Progenitor cell of endocrine pancreas (in vitro differentiated cells): ENCODE measurements around the gene NOG. TPM values are rescaled to one million over a fixed set of nuclear protein-coding genes. Genes with fewer than 3 reads are reported as not detected.

ENCODE experiments used
- DNase-seq: peaks from one replicate; pipeline ENCODE4 v3.0.0; 2021; ENCODE audit warnings: low spot score; ENCODE audit not compliant: unreplicated experiment
- H3K27ac Mint-ChIP-seq: 2 replicates; pipeline ENCODE4 v1.8.0; 2021; ENCODE audit warnings: mild to moderate bottlenecking, moderate library complexity, mixed read lengths
- H3K27me3 Mint-ChIP-seq: 2 replicates; pipeline ENCODE4 v1.8.0; 2021; ENCODE audit warnings: mixed read lengths
- H3K36me3 Mint-ChIP-seq: 2 replicates; pipeline ENCODE4 v1.8.0; 2022; ENCODE audit warnings: mixed read lengths; ENCODE audit not compliant: insufficient read depth
- H3K4me1 Mint-ChIP-seq: 2 replicates; pipeline ENCODE4 v1.8.0; 2021; ENCODE audit warnings: low read depth, mixed read lengths
- H3K4me3 Mint-ChIP-seq: 2 replicates; pipeline ENCODE4 v1.8.0; 2021; ENCODE audit warnings: low read depth, mild to moderate bottlenecking, moderate library complexity, mixed read lengths
- H3K9me3 Mint-ChIP-seq: 2 replicates; pipeline ENCODE4 v1.8.0; 2021; ENCODE audit warnings: low read depth, mixed read lengths
- total RNA-seq: library from RNA; stranded (reverse); gene quantifications from 2 replicates; pipeline ENCODE4 v1.2.1, GENCODE V29; 2021
- TF ChIP-seq, protein P1 (sequence below): fragments of 200-600 bp; sonication (generic); IDR thresholded peaks from one replicate; pipeline ENCODE4 v1.5.0; 2021; ENCODE audit warnings: antibody characterized with exemption, mild to moderate bottlenecking; ENCODE audit not compliant: unreplicated experiment

The NOG gene
- total RNA-seq, 1 donor from 2014 or later = 0.24 TPM

DNA sequence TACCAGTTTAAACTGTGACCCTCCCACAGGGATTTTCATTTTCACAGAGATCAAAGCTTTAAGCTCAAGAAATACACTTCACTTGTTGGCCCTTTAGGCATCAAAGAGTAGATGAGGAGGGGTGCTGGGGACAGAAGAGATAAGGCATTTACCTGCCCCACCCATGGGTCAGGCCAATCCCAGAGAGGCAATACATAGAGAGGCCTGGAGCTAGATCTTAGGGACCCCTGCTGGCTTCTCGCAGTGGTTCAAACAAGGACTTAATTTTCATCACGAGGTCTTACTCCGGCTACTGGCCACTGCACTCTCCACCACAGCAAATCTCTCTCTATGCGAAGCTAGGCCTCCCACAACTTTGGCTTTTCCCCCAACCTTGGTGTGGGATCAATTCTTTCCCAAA, 46.6 kb downstream of the NOG start:
- H3K27me3 Mint-ChIP-seq = peaks cover 73% of the 10 kb centered on the region
- H3K27ac Mint-ChIP-seq = no peak overlapping the region
- TF ChIP-seq, protein P1, sequence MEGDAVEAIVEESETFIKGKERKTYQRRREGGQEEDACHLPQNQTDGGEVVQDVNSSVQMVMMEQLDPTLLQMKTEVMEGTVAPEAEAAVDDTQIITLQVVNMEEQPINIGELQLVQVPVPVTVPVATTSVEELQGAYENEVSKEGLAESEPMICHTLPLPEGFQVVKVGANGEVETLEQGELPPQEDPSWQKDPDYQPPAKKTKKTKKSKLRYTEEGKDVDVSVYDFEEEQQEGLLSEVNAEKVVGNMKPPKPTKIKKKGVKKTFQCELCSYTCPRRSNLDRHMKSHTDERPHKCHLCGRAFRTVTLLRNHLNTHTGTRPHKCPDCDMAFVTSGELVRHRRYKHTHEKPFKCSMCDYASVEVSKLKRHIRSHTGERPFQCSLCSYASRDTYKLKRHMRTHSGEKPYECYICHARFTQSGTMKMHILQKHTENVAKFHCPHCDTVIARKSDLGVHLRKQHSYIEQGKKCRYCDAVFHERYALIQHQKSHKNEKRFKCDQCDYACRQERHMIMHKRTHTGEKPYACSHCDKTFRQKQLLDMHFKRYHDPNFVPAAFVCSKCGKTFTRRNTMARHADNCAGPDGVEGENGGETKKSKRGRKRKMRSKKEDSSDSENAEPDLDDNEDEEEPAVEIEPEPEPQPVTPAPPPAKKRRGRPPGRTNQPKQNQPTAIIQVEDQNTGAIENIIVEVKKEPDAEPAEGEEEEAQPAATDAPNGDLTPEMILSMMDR = no peak
- no peak overlapping the region for H3K4me3 Mint-ChIP-seq
- no peaks in the 10 kb centered on the region for H3K9me3 Mint-ChIP-seq
- no peaks in the 10 kb centered on the region for H3K36me3 Mint-ChIP-seq
- no peak for DNase-seq
- no peaks in the 10 kb centered on the region for H3K4me1 Mint-ChIP-seq

GRCh38 chr17:56641373-56641772, 47.9 kb downstream of the NOG start:
- no peaks in the 10 kb centered on the region for H3K9me3 Mint-ChIP-seq
- H3K27me3 Mint-ChIP-seq = peaks cover 70% of the 10 kb centered on the region
- H3K27ac Mint-ChIP-seq = no peak overlapping the region
- no peaks in the 10 kb centered on the region for H3K36me3 Mint-ChIP-seq
- TF ChIP-seq, protein P1 = no peak
- no peak overlapping the region for H3K4me3 Mint-ChIP-seq
- DNase-seq = no peak
- H3K4me1 Mint-ChIP-seq = no peaks in the 10 kb centered on the region

DNA sequence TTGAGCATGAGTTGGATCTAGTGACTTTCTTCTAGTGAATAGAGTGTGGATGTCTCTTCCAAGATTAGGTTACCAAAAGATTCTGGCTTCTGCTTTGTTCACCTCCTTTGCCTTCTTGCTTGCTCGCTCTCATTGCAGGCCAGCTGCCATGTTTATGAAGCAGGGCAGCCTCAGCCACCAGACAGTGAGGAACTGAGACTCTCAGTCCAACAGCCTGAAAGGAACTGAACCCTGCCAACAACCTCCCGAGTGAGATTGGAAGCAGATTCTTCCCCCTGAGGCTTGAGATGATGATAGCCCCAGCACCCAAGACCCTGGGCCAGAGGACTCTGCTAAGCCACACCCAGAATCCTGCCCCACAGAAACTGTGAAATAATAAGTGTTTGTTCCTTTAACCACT, 48.4 kb downstream of the NOG start:
- no peak for DNase-seq
- H3K27me3 Mint-ChIP-seq = peaks cover 65% of the 10 kb centered on the region
- no peak overlapping the region for H3K4me3 Mint-ChIP-seq
- H3K4me1 Mint-ChIP-seq = no peaks in the 10 kb centered on the region
- no peak overlapping the region for H3K27ac Mint-ChIP-seq
- H3K9me3 Mint-ChIP-seq = no peaks in the 10 kb centered on the region
- TF ChIP-seq, protein P1 = no peak
- H3K36me3 Mint-ChIP-seq = no peaks in the 10 kb centered on the region

DNA sequence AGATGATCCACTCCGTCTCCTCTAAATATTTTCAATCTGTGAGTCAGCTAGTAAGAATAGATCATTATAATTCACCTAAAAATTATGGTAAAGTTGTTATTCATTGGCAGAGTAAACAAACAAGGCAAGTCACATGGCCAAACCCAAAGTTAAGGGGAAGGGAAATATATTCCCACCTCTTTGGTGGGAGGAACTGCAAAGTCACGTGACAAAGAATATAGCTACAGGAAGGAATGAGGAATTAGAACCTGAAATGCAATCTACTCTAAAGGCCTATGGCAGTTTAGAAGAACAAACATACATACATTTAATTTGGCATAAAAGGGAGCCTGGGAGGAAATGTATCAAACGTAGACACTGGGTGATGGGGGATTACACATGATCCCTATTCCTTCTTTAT, 48.9 kb downstream of the NOG start:
- Mint-ChIP-seq H3K4me3 (no peak overlapping the region), H3K4me1 (no peaks in the 10 kb centered on the region), H3K36me3 (no peaks in the 10 kb centered on the region), H3K27me3 (peaks cover 60% of the 10 kb centered on the region), H3K27ac (no peak overlapping the region), H3K9me3 (no peaks in the 10 kb centered on the region)
- TF ChIP-seq, protein P1 = no peak
- no peak for DNase-seq

Other genes with a start within 250 kb of the NOG start
- 0.65 and 1.1 TPM in 2 replicates for gene C17orf67, start 240.2 kb downstream of the NOG start, total RNA-seq
- gene DGKE, start 240.5 kb downstream of the NOG start, total RNA-seq = 2.8 and 3.3 TPM in 2 replicates